GM19238 (cell line): ENCODE results near the gene COL28A1.
"Not testable (repeated sequence)": the region's sequence is repeated elsewhere in the genome, so short reads cannot be mapped to it uniquely, and the experiment has no call there.

ENCODE experiments used
- DNase-seq: peaks from one replicate; pipeline ENCODE4 v3.0.0; 2011; ENCODE audit warnings: low spot score; ENCODE audit not compliant: insufficient read length

COL28A1 gene

DNA sequence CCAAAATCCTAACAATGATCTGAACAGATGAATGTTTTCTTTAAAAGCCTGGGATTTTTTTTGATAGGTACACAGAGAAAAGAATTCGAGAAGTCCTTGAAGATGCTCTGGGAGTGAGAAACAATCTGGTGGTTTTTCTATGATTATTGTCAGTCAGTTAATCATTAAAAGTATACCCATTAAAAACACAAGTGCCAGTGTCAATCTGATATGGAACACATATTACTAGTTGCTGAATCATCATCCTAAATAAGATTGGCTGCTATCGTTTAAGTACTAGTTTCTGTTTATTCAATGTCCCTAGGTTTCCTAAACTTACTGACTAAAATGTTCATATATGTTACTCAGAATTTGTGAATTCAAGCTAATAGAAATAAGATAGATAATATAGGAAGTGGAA, 16.1 kb downstream of the COL28A1 start:
- no peak for DNase-seq

DNA sequence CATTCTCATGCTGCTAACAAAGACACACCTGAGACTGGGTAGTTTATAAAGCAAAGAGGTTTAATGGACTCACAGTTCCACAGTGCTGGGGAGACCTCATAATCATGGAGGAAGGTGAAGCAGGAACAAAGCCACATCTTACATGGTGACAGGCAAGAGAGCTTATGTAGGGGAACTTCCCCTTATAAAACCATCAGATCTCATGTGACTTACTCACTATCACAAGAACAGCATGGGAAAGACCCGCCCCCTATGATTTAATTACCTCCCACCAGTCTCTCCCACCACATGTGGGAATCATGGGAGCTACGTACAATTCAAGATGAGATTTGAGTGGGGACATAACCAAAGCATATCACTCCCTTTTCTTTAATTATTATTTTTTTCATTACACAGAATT, 16.6 kb downstream of the COL28A1 start:
- DNase-seq, result no peak

DNA sequence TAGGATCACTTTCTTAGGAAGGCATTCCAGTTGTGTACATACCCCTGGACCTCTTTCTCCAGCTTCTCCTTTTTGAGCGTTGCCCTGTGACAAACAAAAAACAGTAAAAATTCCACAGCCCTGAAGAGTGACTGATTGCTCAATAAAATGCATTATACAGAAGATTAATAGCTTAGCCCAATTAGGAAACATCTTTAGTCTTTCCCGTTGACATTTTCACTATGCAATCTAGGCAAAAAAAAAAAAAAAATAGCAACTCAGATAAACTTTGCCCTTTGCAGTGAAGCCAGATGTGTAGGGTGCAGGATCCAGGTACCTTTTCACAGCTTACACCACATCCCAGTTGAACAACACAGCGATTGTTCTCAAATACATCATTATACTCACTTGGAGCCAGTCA, 17.9 kb downstream of the COL28A1 start:
- DNase-seq, result no peak

DNA sequence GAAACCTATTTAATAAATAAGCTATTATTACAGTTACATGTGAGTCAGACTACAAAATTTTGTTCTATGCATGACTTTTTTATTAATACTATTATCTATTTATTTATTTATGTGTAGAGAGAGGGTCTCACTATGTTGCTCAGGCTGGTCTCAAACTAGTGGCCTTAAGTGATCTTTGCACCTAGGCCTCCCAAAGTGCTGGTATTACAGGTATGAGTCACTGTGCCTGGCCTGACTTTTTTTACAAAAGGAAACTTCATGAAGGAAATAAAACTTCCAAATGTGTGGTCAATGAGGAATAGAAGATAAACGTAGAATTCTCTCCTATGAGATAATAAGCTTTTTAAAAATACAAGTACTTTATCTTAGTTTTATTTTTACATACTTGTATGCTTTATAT, 19.0 kb downstream of the COL28A1 start:
- no peak for DNase-seq

DNA sequence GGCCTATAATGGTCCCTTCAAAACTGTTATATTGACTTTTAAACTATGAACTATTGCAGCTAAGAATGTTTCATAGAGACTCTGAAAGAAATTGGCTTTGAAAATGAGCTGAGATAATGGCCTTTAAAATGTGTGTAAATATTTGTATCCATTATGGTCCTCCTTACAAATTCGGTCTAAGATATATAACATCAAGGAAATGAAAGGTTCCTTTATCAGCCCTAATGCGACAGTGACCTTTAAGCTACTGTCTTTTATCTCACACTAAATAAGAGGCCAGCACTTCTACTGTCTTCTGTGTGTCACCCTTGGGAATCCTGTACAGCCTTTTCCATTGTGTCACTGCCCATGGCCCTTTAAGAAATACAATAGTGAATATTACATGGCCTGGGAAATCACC, 19.5 kb downstream of the COL28A1 start:
- no peak for DNase-seq

DNA sequence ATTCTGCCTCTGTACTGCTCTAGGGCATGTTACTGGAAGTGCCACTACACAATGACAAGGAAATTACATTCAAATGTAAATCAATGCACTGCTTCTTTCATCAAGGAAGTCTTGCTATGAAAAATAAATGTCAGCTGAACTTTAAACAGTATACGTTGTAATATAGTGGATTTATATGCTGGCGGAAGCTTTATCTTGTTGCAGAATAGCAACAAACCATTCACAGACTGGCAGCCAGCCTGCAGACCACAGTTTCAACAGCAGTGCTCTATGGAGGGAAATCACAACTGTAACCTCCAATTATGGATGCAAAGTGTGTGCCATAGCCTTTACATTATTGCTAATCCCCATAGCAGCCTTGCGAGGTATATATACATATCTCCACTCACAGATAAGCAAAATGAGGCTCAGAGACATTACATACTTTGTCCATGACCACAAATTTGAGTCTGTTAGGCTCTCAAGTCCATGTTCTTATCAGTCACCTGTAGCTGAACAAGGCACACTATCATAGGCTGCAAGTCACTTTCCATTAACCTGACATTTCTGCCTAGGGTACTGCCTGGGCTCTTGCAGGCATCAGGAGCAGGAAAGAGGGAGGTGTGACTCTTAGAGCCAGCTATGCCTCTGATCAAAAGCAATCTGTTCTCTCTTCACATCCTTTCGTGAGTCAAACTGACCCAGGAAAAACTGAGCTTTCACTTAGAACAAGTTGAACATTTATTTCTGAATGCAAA, 22.6 kb downstream of the COL28A1 start:
- no peak for DNase-seq

DNA sequence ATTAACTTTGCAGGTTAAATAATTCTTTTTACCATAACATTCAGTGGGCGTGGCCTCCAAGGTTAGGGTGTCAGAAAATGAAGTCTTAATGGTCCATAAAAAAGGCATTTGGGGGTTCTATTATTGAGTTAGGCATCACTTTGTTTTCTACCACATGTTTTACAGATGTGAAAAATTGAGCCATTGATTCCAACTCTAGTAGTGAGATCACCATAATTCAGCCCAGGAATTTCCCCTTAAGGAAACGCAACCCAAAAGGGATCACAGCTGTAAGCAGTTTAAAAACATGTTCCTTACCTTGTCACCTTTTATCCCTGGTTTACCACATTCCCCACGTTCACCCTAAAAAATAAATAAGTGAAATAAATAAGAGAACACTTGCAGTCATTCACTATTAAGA, 24.9 kb downstream of the COL28A1 start:
- no peak for DNase-seq

DNA sequence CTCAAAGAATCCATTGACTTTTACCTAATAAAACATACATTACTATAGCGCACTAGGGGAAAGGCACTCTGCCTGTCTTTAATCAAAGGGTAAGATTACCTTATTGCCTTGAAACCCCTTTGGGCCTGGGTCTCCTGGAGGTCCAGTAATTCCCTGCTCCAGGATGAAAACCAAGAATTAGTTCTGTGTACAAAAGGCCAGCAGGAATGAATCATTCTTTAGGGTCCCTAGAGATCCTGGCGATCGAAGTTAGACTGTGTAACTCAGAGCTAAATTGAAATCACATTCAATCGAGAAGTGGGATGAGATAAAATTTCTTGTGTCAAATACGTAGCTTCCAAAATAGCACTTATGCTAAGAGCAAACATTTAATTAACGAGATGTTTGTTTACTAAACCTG, 29.8 kb downstream of the COL28A1 start:
- DNase-seq, result no peak

DNA sequence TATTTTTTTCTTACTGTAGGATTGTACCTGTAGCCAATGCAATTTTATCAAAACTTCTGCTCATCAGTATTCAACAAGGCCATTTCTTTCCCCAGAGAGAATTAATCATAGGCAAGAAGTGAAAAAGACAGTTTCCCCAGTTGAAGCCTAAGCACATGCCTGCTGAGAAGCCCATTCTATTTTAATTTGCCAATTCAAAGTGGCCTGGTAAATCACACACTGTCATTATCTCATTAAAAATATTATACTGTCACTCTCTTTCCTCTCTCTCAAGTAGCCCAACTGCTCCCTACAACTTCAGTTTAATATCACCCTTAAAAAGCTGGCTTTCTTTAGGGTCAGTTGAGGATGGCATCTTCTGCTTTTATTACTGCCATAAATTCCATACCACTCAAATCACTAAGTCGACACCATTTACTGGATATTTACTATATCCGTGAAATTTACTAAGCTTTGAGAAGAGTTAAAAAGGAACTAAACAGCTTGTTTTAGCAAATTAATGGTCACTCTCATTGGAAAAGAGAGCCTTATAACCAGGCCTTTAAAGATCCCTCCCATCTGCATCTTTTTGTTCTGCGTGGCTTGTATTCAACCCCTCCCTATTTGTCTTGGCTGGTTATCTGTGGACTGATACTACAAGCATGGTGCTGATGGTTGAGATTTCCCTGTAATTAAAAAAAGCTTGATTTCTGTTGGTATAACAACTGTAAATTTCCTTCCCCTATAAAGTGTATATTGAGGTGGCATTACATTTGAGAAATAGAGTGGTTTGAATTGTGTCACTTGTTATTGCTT, 30.6 kb downstream of the COL28A1 start:
- no peak for DNase-seq

DNA sequence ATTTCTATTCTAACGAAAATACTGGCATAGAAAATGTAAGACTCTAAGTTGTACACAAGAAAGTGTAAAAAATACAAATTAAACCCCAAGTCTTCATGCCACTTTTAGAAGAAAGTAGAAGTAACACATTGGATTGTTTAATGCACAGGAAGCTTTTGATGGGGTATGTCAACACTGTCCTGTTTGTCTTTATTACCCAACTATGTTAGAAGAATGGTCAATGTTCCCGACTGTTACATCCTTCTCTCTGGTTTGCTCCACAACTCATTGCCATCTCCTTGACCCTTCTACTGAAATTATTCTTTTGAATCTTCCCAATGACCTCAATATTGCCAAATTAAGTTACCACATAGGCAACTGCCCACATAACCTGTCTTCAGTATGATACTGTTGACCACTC, 35.8 kb downstream of the COL28A1 start:
- no peak for DNase-seq

DNA sequence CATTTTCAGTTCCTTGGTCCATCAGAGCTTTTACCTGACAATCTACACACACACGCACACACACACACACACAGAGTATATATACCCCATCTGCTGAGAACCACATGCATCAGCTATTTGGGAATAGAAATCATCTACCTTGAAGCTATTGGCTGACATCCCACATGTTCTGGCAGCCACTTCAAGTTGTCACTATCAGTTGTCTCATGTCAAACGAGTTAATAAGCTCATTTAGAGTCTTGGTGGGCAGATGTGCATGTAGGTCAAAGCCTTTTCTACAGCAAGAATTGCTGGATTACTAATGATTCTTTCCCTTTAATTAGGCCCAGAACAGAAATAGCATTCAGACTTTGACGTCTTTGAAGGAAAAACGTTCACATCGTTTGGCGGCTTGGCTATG, 36.8 kb downstream of the COL28A1 start:
- no peak for DNase-seq

DNA sequence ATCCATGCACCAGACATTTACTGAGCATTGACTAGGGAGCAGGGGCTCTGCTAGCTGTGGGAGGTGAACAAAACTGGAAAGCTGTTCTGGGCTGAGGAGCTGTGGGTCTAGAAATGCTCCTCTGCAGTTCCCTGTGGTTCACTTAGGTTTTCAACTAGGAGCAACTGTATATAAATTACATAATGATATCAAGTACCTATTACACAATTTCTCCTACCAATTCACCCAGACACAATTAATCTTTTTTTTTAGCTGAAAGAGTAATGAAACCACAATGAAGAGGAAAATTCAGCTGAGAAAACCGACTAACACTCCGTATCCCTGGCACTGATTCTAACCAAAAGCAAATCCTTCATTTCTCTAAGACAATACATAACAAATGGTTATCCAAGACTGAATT, 39.4 kb downstream of the COL28A1 start:
- DNase-seq, result no peak

DNA sequence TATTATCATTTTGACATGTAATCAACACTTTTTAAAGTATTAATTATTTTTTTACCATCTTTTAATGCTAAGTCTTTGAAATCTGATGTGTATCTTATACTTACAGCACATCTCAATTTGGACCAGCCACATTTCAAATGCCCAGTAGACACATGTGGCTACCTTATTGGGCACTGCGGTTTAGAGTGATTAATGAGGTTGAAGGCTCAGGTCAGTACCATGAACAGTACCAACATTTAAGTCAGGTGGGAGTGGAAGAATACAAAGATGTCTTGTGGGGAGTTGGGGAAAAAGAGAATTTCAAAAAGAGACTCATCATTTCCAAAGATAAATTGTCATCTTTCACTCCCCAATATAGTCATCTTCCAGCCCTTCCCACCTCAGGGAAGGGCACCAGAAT, 40.5 kb downstream of the COL28A1 start:
- DNase-seq, result no peak

DNA sequence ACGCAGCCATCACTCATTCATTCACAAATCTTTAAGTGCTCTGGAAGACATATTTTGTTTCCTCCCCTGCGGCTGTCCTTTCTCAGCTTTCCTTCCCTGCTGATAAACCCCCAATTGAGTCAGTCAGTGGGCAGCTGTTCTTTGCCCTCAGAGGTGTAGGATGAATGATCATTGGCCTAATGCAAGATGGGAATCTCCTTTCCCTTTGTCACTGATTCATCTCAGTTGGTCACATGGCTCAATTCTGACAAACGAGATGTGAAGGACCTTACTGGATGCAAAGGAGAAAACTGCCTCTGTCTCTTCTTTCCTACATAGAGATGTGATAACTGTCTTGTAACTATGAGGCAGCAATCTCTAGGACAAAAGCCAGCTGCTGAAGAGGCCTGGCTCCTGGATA, 44.6 kb downstream of the COL28A1 start:
- DNase-seq, result no peak

DNA sequence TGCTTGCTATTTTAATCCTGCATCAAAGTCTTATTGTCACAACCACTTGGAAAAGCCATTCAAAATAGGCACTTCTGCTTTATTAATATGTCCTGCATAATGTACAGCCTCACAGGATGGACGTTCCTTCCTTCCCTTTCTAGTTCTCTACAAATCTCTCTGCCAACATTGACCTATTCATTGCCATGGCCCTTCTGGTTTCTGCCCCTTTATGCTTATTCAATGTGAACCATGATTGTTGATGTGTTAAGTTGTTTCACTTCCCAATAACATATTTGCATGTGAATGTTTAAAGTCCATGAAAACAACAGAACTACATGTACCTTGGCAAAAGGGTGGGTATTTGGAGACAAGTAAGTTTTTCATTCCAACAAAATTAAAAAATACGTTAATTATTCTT, 45.7 kb downstream of the COL28A1 start:
- no peak for DNase-seq

DNA sequence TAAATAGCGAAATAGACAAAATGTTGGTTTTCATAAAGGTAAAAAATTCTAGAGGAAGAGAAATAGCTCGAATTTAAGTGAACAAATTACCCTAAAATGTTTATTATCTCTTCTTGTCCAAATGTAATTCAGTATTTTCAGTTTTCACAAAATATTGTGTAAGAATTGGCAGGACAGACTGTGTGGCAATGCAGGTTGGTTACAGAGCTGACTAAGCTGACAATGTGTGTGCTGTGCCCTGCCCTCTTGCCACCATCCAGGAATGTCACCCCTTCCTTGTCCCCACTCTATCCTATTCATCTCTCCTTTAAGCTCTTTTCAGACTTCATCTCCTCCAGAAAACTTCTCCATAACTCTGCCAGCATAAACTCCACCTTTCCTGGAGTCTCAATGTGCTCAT, 46.1 kb downstream of the COL28A1 start:
- no peak for DNase-seq

DNA sequence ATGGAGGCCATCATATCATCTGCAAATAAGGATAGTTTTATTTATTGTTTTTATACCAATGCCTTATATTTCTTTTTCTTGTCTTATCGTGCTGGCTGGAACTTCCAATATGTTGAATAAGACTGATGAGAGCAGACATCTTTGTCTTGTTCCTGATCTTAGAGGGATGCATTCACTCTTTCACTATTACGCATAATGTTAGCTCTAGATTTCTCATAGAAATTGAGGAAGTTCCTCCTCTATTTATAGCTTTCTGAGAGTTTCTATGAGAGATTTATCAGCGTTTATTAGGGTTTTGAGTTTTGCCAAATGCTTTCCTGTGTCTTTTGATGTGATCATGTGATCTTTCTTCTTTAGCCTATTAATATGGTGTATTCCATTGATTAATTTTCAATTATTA, 49.3 kb downstream of the COL28A1 start:
- DNase-seq, result no peak

DNA sequence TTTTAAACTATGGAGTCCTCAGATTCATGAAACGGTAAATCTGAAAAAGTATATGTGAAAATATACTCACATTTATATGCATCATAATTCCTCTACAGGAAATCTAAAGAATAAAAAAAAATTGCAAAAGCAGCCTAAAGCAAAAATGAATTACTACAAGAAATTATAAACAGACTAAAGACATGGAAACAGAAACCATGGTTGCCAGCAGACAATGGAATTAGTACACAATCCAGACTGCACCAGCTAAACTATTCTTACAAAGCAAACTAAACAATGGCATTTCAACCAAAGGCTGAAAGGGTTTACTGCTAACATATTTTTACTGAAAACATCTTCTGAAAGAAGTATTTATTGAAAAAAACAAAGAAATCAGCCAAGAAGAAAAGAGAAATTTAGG, 51.6 kb downstream of the COL28A1 start:
- no peak for DNase-seq

DNA sequence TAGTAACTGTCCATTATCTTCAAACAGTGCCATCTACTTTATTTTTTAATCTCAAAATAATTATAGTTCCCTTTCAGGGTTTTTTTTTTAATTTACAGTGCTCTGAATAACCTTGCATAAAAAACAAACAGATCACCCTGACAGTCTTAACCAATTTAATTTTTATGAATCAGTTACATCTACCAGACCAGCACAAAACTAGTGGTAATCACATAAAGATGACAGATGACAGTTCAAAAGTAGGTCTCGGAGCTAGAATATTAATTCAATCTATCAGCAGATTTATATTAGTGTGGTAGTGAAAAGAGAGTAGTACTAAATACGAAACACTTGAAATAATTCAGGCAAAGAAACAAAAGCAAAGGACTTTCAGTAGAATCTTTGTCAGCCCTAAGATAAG, 53.9 kb downstream of the COL28A1 start:
- no peak for DNase-seq

DNA sequence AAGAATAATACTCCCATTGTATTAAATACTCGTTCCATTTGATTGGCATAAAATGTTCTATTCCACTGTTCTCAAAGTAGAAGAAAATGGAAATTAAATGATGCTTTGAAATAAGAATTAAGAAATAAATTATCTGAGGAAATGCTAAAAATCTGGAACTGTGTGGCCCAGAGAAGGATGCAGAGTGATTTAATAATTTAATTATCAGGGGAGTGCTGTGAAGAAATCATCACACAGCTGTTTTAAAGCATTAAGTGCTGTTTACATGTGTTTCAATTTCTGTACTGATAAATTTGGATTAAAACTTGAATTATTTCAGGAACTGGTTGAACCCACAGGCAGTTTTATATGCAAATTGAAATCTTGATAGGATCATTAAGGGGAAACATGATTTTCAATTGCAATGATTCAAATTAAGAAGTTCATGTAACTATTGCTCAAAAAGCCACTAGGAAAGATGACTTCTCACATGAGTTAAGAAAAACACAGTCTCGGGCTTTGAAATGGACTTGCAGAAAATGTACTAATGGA, 56.3 kb downstream of the COL28A1 start:
- no peak for DNase-seq

DNA sequence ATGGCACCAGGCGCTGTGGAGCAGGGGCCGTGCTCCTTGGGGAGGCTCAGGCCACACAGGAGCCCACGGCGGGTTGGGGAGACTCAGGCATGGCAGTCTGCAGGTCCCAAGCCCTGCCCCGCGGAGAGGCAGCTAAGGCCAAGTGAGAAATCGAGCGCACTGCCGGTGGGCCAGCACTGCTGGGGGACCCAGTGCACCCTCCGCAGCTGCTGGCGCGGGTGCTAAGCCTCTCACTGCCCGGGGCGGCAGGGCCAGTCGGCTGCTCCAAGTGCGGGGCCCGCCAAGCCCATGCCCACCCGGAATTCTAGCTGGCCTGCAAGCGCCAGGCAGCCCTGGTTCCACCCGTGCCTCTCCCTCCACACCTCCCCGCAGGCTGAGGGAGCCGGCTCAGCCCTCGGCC, 57.1 kb downstream of the COL28A1 start:
- DNase-seq, result no peak

DNA sequence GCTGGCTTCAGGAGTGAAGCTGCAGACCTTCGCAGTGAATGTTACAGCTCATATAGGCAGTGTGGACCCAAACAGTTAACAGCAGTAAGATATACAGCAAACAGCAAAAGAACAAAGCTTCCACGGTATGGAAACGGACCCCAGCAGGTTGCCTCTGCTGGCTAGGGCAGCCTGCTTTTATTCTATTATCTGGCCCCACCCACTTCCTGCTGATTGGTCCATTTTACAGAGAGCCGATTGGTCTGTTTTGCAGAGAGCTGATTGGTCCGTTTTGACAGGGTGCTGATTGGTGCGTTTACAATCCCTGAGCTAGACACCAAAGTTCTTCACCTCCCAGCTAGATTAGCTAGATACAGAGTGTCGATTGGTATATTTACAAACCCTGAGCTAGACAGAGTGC, 58.0 kb downstream of the COL28A1 start:
- not testable (repeated sequence) for DNase-seq

DNA sequence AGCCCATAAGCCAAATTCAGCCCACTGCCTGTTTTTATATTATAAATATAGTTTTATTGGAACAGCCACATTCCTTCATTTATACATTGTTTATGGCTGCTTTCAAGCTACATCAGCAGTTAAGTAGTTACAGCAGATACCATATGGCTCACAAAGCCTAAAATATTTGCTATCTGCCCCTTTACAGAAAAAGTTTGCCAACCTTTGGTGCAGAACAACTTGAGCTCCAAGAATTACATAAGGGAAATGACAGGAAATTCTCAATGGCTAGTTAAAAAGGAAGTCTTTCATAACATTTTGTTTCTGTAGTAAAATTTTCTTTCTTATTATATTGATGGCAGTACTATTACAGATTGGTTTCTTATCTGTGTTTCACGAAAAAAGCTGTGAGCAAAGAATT, 59.3 kb downstream of the COL28A1 start:
- DNase-seq, result no peak
